ENCODE measurements around the gene RASSF5. TPM values are rescaled to one million over a fixed set of nuclear protein-coding genes. Genes with fewer than 3 reads are reported as not detected.

RASSF5 gene
- total and polyA plus RNA-seq, 2 experiments from 2014 or later: 0.48 to 4.4 TPM

GRCh38 chr1:206573319-206573718 lies 66.0 kb downstream of the RASSF5 start:
- Histone ChIP-seq H2AFZ (no peak overlapping the region), H3K36me3 (ENCODE audit: insufficient read depth) (no peaks in the 10 kb centered on the region), H3K27ac (ENCODE audit: low read depth) (no peak overlapping the region), H3K27me3 (ENCODE audit: insufficient read depth) (no peaks in the 10 kb centered on the region), H3K4me2 (no peak overlapping the region), H3K9me2 (ENCODE audit: insufficient read depth) (0 out of 2 replicates have a peak, but pooled peaks cover 4% of the 10 kb centered on the region), H3K4me1 (ENCODE audit: insufficient read depth) (0 out of 2 replicates have a peak, but pooled peaks cover 6% of the 10 kb centered on the region), H3F3A (replicated peaks; ENCODE audit: low read depth) (no peaks in the 10 kb centered on the region), H3K79me2 (replicated peaks; ENCODE audit: insufficient read depth) (no peaks in the 10 kb centered on the region), H3K4me3 (no peak overlapping the region), H4K20me1 (replicated peaks; ENCODE audit: insufficient read depth) (no peaks in the 10 kb centered on the region)
- no peaks in the 10 kb centered on the region; the same call in 2 of the 3 replicates for H3K9me3 Mint-ChIP-seq
- TF ChIP-seq EZH2phosphoT487 (IDR thresholded peaks at IDR 0.05; ENCODE audit: unreplicated experiment) (no peak), ZNF331 (CRISPR knock-in tag; IDR thresholded peaks at IDR 0.05; ENCODE audit: low read depth) (no peak), JUNB (IDR thresholded peaks at IDR 0.05; ENCODE audit: unreplicated experiment) (no peak), NANOG (IDR thresholded peaks at IDR 0.05; ENCODE audit: borderline replicate concordance) (no peak), EZH2 (IDR thresholded peaks at IDR 0.05; ENCODE audit: low read depth, unreplicated experiment) (no peak), STAT1 (IDR thresholded peaks at IDR 0.05; ENCODE audit: unreplicated experiment) (no peak), CTCF (conservative IDR thresholded peaks at IDR 0.05; ENCODE audit: low read depth in 2 of 2) (no peak), ETS1 (IDR thresholded peaks at IDR 0.05) (no peak), CREB1 (CRISPR knock-in tag; IDR thresholded peaks at IDR 0.05; ENCODE audit: low read depth) (no peak), POLR2AphosphoS5 (IDR thresholded peaks at IDR 0.05; ENCODE audit: low read depth) (no peak), ZNF114 (CRISPR knock-in tag; IDR thresholded peaks at IDR 0.05) (no peak)
- ATAC-seq (no peak), DNase-seq (ENCODE audit: low spot score) (no peak)
- H3K27ac Mint-ChIP-seq: no peak overlapping the region
- no peak overlapping the region for H3K4me3 Mint-ChIP-seq
- H3K4me1 Mint-ChIP-seq: peaks cover 22% of the 10 kb centered on the region
- peaks cover 8% of the 10 kb centered on the region for H3K27me3 Mint-ChIP-seq (ENCODE audit: insufficient read depth, low read depth, poor library complexity)
- no peaks in the 10 kb centered on the region for H3K36me3 Mint-ChIP-seq (ENCODE audit: low read depth)

DNA sequence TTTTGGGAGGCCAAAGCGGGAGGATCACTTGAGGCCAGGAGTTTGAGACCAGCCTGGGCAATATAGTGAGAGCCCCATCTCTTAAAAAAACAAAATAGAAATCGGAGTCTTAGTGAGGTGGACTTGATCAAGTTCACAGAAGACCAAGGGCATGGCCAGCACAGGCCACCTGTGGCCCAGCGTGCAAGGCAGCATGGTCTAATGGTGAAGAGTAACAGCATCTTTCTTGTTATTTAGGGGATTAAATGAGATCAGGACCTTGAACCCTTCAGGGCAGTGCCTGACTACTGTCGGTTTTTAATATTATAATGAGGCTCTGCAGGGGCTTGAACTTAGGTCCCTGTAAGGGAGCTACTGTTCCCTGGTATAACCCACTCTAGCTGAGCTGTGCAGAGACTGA lies 66.4 kb downstream of the RASSF5 start:
- ATAC-seq: no peak
- peaks cover 20% of the 10 kb centered on the region for H3K4me1 Mint-ChIP-seq

More for the DNA sequence above, 66.4 kb downstream of the RASSF5 start:
- Mint-ChIP-seq H3K27me3 (ENCODE audit: insufficient read depth, low read depth, poor library complexity) (peaks cover 8% of the 10 kb centered on the region), H3K36me3 (ENCODE audit: low read depth) (no peaks in the 10 kb centered on the region), H3K4me3 (no peak overlapping the region), H3K27ac (no peak overlapping the region), H3K9me3 (no peaks in the 10 kb centered on the region; the same call in 2 of the 3 replicates)
- Histone ChIP-seq H3K27me3 (ENCODE audit: insufficient read depth) (no peaks in the 10 kb centered on the region), H3K79me2 (replicated peaks; ENCODE audit: insufficient read depth) (no peaks in the 10 kb centered on the region), H3K4me3 (no peak overlapping the region), H3K27ac (ENCODE audit: low read depth) (no peak overlapping the region), H2AFZ (no peak overlapping the region), H3K4me1 (ENCODE audit: insufficient read depth) (0 out of 2 replicates have a peak, but pooled peaks cover 5% of the 10 kb centered on the region), H3K9me2 (ENCODE audit: insufficient read depth) (0 out of 2 replicates have a peak, but pooled peaks cover under 1% of the 10 kb centered on the region), H3K36me3 (ENCODE audit: insufficient read depth) (no peaks in the 10 kb centered on the region), H3F3A (replicated peaks; ENCODE audit: low read depth) (no peaks in the 10 kb centered on the region), H4K20me1 (replicated peaks; ENCODE audit: insufficient read depth) (no peaks in the 10 kb centered on the region), H3K4me2 (no peak overlapping the region)
- DNase-seq (ENCODE audit: low spot score): no peak
- TF ChIP-seq, protein P1, sequence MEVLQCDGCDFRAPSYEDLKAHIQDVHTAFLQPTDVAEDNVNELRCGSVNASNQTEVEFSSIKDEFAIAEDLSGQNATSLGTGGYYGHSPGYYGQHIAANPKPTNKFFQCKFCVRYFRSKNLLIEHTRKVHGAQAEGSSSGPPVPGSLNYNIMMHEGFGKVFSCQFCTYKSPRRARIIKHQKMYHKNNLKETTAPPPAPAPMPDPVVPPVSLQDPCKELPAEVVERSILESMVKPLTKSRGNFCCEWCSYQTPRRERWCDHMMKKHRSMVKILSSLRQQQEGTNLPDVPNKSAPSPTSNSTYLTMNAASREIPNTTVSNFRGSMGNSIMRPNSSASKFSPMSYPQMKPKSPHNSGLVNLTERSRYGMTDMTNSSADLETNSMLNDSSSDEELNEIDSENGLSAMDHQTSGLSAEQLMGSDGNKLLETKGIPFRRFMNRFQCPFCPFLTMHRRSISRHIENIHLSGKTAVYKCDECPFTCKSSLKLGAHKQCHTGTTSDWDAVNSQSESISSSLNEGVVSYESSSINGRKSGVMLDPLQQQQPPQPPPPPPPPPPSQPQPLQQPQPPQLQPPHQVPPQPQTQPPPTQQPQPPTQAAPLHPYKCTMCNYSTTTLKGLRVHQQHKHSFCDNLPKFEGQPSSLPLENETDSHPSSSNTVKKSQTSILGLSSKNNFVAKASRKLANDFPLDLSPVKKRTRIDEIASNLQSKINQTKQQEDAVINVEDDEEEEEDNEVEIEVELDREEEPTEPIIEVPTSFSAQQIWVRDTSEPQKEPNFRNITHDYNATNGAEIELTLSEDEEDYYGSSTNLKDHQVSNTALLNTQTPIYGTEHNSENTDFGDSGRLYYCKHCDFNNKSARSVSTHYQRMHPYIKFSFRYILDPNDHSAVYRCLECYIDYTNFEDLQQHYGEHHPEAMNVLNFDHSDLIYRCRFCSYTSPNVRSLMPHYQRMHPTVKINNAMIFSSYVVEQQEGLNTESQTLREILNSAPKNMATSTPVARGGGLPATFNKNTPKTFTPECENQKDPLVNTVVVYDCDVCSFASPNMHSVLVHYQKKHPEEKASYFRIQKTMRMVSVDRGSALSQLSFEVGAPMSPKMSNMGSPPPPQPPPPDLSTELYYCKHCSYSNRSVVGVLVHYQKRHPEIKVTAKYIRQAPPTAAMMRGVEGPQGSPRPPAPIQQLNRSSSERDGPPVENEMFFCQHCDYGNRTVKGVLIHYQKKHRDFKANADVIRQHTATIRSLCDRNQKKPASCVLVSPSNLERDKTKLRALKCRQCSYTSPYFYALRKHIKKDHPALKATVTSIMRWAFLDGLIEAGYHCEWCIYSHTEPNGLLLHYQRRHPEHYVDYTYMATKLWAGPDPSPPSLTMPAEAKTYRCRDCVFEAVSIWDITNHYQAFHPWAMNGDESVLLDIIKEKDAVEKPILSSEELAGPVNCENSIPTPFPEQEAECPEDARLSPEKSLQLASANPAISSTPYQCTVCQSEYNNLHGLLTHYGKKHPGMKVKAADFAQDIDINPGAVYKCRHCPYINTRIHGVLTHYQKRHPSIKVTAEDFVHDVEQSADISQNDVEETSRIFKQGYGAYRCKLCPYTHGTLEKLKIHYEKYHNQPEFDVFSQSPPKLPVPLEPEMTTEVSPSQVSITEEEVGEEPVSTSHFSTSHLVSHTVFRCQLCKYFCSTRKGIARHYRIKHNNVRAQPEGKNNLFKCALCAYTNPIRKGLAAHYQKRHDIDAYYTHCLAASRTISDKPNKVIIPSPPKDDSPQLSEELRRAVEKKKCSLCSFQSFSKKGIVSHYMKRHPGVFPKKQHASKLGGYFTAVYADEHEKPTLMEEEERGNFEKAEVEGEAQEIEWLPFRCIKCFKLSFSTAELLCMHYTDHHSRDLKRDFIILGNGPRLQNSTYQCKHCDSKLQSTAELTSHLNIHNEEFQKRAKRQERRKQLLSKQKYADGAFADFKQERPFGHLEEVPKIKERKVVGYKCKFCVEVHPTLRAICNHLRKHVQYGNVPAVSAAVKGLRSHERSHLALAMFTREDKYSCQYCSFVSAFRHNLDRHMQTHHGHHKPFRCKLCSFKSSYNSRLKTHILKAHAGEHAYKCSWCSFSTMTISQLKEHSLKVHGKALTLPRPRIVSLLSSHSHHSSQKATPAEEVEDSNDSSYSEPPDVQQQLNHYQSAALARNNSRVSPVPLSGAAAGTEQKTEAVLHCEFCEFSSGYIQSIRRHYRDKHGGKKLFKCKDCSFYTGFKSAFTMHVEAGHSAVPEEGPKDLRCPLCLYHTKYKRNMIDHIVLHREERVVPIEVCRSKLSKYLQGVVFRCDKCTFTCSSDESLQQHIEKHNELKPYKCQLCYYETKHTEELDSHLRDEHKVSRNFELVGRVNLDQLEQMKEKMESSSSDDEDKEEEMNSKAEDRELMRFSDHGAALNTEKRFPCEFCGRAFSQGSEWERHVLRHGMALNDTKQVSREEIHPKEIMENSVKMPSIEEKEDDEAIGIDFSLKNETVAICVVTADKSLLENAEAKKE (CRISPR knock-in tag; IDR thresholded peaks at IDR 0.05): no peak
- TF ChIP-seq STAT1 (IDR thresholded peaks at IDR 0.05; ENCODE audit: unreplicated experiment) (no peak), CREB1 (CRISPR knock-in tag; IDR thresholded peaks at IDR 0.05; ENCODE audit: low read depth) (no peak), POLR2AphosphoS5 (IDR thresholded peaks at IDR 0.05; ENCODE audit: low read depth) (no peak), ETS1 (IDR thresholded peaks at IDR 0.05) (no peak), ZNF331 (CRISPR knock-in tag; IDR thresholded peaks at IDR 0.05; ENCODE audit: low read depth) (no peak)
